ENCODE measurements around the gene ACTL10.

The ACTL10 gene

GRCh38 chr20:33703498-33704137 is 36.9 kb downstream of the ACTL10 start:
- WGBS, result 91% methylated on average over 6 of the region's 8 CpGs
- no peaks in the 10 kb centered on the region for H3K4me1 ChIP-seq (ENCODE audit: insufficient read depth, low read length)
- H3K27ac ChIP-seq (ENCODE audit: low read depth, low read length), result no peak overlapping the region
- H3K36me3 ChIP-seq (ENCODE audit: insufficient read depth, low read length), result no peaks in the 10 kb centered on the region
- H3K9me3 ChIP-seq (ENCODE audit: insufficient read depth, low read depth, low read length), result no peaks in the 10 kb centered on the region
- H3K4me3 ChIP-seq (ENCODE audit: low read length), result no peak overlapping the region
- H3K27me3 ChIP-seq (ENCODE audit: insufficient read depth, low read length), result no peaks in the 10 kb centered on the region
- no peak overlapping the region for H3K9ac ChIP-seq (ENCODE audit: low read depth, low read length)

GRCh38 chr20:33704197-33704924 is 37.6 kb downstream of the ACTL10 start:
- H3K9me3 ChIP-seq (ENCODE audit: insufficient read depth, low read depth, low read length), result no peaks in the 10 kb centered on the region
- H3K36me3 ChIP-seq (ENCODE audit: insufficient read depth, low read length), result no peaks in the 10 kb centered on the region
- 90% methylated on average over 11 of the region's 11 CpGs for WGBS
- H3K9ac ChIP-seq (ENCODE audit: low read depth, low read length), result no peak overlapping the region
- H3K4me3 ChIP-seq (ENCODE audit: low read length), result no peak overlapping the region
- no peak overlapping the region for H3K27ac ChIP-seq (ENCODE audit: low read depth, low read length)
- H3K4me1 ChIP-seq (ENCODE audit: insufficient read depth, low read length), result no peaks in the 10 kb centered on the region
- no peaks in the 10 kb centered on the region for H3K27me3 ChIP-seq (ENCODE audit: insufficient read depth, low read length)

- H3K9me3 ChIP-seq (ENCODE audit: insufficient read depth, low read depth, low read length), result no peaks in the 10 kb centered on the region
- whole genome bisulfite sequencing, result 91% methylated on average over 11 of the region's 11 CpGs
- no peak overlapping the region for H3K27ac ChIP-seq (ENCODE audit: low read depth, low read length)
- H3K9ac ChIP-seq (ENCODE audit: low read depth, low read length), result no peak overlapping the region
- no peaks in the 10 kb centered on the region; the same call in 1 of the 2 replicates for H3K4me1 ChIP-seq (ENCODE audit: insufficient read depth, low read length)
- no peak overlapping the region for H3K4me3 ChIP-seq (ENCODE audit: low read length)
- H3K36me3 ChIP-seq (ENCODE audit: insufficient read depth, low read length), result no peaks in the 10 kb centered on the region
- H3K27me3 ChIP-seq (ENCODE audit: insufficient read depth, low read length), result no peaks in the 10 kb centered on the region
These were observed 40.9 kb downstream of the ACTL10 start for GRCh38 chr20:33707668-33708067.

- Histone ChIP-seq H3K9me3 (ENCODE audit: insufficient read depth, low read depth, low read length) (no peaks in the 10 kb centered on the region), H3K27me3 (ENCODE audit: insufficient read depth, low read length) (no peaks in the 10 kb centered on the region), H3K4me3 (ENCODE audit: low read length) (no peak overlapping the region), H3K9ac (ENCODE audit: low read depth, low read length) (peak overlapping the region; percentile 36; the same call in 1 of the 2 replicates), H3K4me1 (ENCODE audit: insufficient read depth, low read length) (no peaks in the 10 kb centered on the region; the same call in 1 of the 2 replicates), H3K36me3 (ENCODE audit: insufficient read depth, low read length) (no peaks in the 10 kb centered on the region), H3K27ac (ENCODE audit: low read depth, low read length) (no peak overlapping the region)
- WGBS, result 82% methylated on average over 2 of the region's 2 CpGs
These were observed 42.7 kb downstream of the ACTL10 start for GRCh38 chr20:33709398-33709797.

- Histone ChIP-seq H3K36me3 (ENCODE audit: insufficient read depth, low read length) (no peaks in the 10 kb centered on the region), H3K27ac (ENCODE audit: low read depth, low read length) (no peak overlapping the region), H3K9me3 (ENCODE audit: insufficient read depth, low read depth, low read length) (no peaks in the 10 kb centered on the region), H3K27me3 (ENCODE audit: insufficient read depth, low read length) (no peaks in the 10 kb centered on the region), H3K4me1 (ENCODE audit: insufficient read depth, low read length) (no peaks in the 10 kb centered on the region; the same call in 1 of the 2 replicates), H3K9ac (ENCODE audit: low read depth, low read length) (no peak overlapping the region), H3K4me3 (ENCODE audit: low read length) (no peak overlapping the region)
- 91% methylated on average over 14 of the region's 16 CpGs for WGBS
These were observed 43.3 kb downstream of the ACTL10 start for GRCh38 chr20:33709905-33710541.

GRCh38 chr20:33710681-33711445 is 44.1 kb downstream of the ACTL10 start:
- Histone ChIP-seq H3K27ac (ENCODE audit: low read depth, low read length) (no peak overlapping the region), H3K9me3 (ENCODE audit: insufficient read depth, low read depth, low read length) (no peaks in the 10 kb centered on the region), H3K4me1 (ENCODE audit: insufficient read depth, low read length) (no peaks in the 10 kb centered on the region; the same call in 1 of the 2 replicates), H3K27me3 (ENCODE audit: insufficient read depth, low read length) (no peaks in the 10 kb centered on the region), H3K9ac (ENCODE audit: low read depth, low read length) (no peak overlapping the region), H3K36me3 (ENCODE audit: insufficient read depth, low read length) (no peaks in the 10 kb centered on the region), H3K4me3 (ENCODE audit: low read length) (no peak overlapping the region)
- 81% methylated on average over 14 of the region's 14 CpGs for WGBS

GRCh38 chr20:33711446-33711738 is 44.6 kb downstream of the ACTL10 start:
- H3K27ac ChIP-seq (ENCODE audit: low read depth, low read length), result no peak overlapping the region
- H3K4me1 ChIP-seq (ENCODE audit: insufficient read depth, low read length), result no peaks in the 10 kb centered on the region; the same call in 1 of the 2 replicates
- 36% methylated on average over 1 of the region's 1 CpG for WGBS
- H3K9ac ChIP-seq (ENCODE audit: low read depth, low read length), result no peak overlapping the region
- no peak overlapping the region for H3K4me3 ChIP-seq (ENCODE audit: low read length)
- H3K9me3 ChIP-seq (ENCODE audit: insufficient read depth, low read depth, low read length), result no peaks in the 10 kb centered on the region
- H3K27me3 ChIP-seq (ENCODE audit: insufficient read depth, low read length), result no peaks in the 10 kb centered on the region
- H3K36me3 ChIP-seq (ENCODE audit: insufficient read depth, low read length), result no peaks in the 10 kb centered on the region

- Histone ChIP-seq H3K9me3 (ENCODE audit: insufficient read depth, low read depth, low read length) (no peaks in the 10 kb centered on the region), H3K4me1 (ENCODE audit: insufficient read depth, low read length) (no peaks in the 10 kb centered on the region; the same call in 1 of the 2 replicates), H3K27ac (ENCODE audit: low read depth, low read length) (no peak overlapping the region), H3K27me3 (ENCODE audit: insufficient read depth, low read length) (no peaks in the 10 kb centered on the region), H3K9ac (ENCODE audit: low read depth, low read length) (no peak overlapping the region), H3K4me3 (ENCODE audit: low read length) (no peak overlapping the region), H3K36me3 (ENCODE audit: insufficient read depth, low read length) (no peaks in the 10 kb centered on the region)
- 92% methylated on average over 10 of the region's 10 CpGs for WGBS
These were observed 47.2 kb downstream of the ACTL10 start for GRCh38 chr20:33713865-33714367.

GRCh38 chr20:33716498-33716897 is 49.8 kb downstream of the ACTL10 start:
- 90% methylated on average over 1 of the region's 2 CpGs for WGBS
- H3K4me3 ChIP-seq (ENCODE audit: low read length), result no peak overlapping the region

More at GRCh38 chr20:33716498-33716897, 49.8 kb downstream of the ACTL10 start:
- H3K27ac ChIP-seq (ENCODE audit: low read depth, low read length), result no peak overlapping the region
- H3K36me3 ChIP-seq (ENCODE audit: insufficient read depth, low read length), result no peaks in the 10 kb centered on the region
- H3K9ac ChIP-seq (ENCODE audit: low read depth, low read length), result no peak overlapping the region
- H3K9me3 ChIP-seq (ENCODE audit: insufficient read depth, low read depth, low read length), result no peaks in the 10 kb centered on the region
- H3K4me1 ChIP-seq (ENCODE audit: insufficient read depth, low read length), result no peaks in the 10 kb centered on the region
- H3K27me3 ChIP-seq (ENCODE audit: insufficient read depth, low read length), result no peaks in the 10 kb centered on the region

Data from HUES64 (cell line).